Stomach smooth muscle (tissue), 2 donors: ENCODE results near the gene PRKG1.

Source experiments
- H3K27ac ChIP-seq: one replicate; pipeline ENCODE4 v1.7.0; 2013; ENCODE audit warnings: mild to moderate bottlenecking, low read length, inconsistent platforms
- H3K27me3 ChIP-seq, 2 donors: one replicate each; pipeline ENCODE4 v1.7.0; 2013; ENCODE audit warnings: low read length in 2 of 2; ENCODE audit not compliant: insufficient read depth in 2 of 2, control insufficient read depth in 1 of 2
- H3K36me3 ChIP-seq, 2 donors: one replicate each; pipeline ENCODE4 v1.7.0; 2013; ENCODE audit warnings: low read length in 2 of 2; ENCODE audit not compliant: control insufficient read depth in 2 of 2, insufficient read depth in 2 of 2
- H3K4me1 ChIP-seq: one replicate; pipeline ENCODE4 v1.7.0; 2013; ENCODE audit warnings: low read length; ENCODE audit not compliant: control insufficient read depth, insufficient read depth
- H3K4me3 ChIP-seq, 2 donors: one replicate each; pipeline ENCODE4 v1.7.0; 2013; ENCODE audit warnings: low read length in 2 of 2
- H3K9ac ChIP-seq, 2 donors: one replicate each; pipeline ENCODE4 v1.7.0; 2013; ENCODE audit warnings: low read length in 2 of 2, mild to moderate bottlenecking in 1 of 2
- H3K9me3 ChIP-seq, 2 donors: one replicate each; pipeline ENCODE4 v1.7.0; 2013; ENCODE audit warnings: low read length in 2 of 2; ENCODE audit not compliant: control insufficient read depth in 2 of 2
- donor health status: healthy.
- donor health status: Pancreatic carcinoma.

PRKG1 gene

DNA sequence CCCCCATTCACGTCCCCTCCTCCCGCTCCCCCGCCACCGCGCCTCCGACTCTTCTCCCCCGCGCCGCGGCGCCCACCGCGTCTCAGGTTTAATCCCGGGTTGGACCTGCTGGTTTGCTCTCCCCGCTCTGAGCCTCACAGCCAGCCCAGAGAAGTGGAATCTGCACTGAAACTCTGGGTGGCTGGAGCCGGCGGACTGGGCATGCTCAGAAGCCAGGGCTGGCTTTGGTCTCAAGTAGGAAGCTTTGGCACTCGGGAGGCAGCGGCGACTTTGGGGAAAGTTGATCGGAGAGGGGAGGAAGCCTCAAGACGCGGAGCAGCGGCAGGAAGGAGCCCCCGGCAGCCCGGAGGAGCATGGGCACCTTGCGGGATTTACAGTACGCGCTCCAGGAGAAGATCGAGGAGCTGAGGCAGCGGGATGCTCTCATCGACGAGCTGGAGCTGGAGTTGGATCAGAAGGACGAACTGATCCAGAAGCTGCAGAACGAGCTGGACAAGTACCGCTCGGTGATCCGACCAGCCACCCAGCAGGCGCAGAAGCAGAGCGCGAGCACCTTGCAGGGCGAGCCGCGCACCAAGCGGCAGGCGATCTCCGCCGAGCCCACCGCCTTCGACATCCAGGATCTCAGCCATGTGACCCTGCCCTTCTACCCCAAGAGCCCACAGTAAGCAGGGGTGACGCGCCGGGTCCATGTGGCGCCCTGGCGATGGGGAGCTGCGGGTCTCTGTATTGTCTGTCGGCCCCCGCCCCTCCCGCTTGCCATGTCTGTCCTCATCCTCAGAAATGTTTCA is at the start of gene PRKG1:
TSS of gene PRKG1 (plus strand) at position 250 of the 791 bp plus-strand sequence.
- Histone ChIP-seq H3K27ac (peak within 1 kb of the TSS; percentile 77), H3K27me3 (no peaks in the 10 kb centered on the region), H3K9ac (peak within 1 kb of the TSS; percentile 79 to 86), H3K9me3 (no peaks in the 10 kb centered on the region), H3K36me3 (no peaks in the 10 kb centered on the region), H3K4me1 (peaks cover 8% of the 10 kb centered on the region), H3K4me3 (peak within 1 kb of the TSS; percentile 94 to 96)

- H3K27ac ChIP-seq = no peak overlapping the region
- H3K9ac ChIP-seq = no peak overlapping the region
- no peaks in the 10 kb centered on the region for H3K36me3 ChIP-seq
- H3K27me3 ChIP-seq = no peaks in the 10 kb centered on the region
- H3K4me1 ChIP-seq = no peaks in the 10 kb centered on the region
- no peak overlapping the region for H3K4me3 ChIP-seq
- no peaks in the 10 kb centered on the region for H3K9me3 ChIP-seq
Measured at GRCh38 chr10:51028420-51028819, 45.9 kb upstream of the PRKG1 start.

GRCh38 chr10:51029172-51029641 is 45.1 kb upstream of the PRKG1 start:
- Histone ChIP-seq H3K27me3 (no peaks in the 10 kb centered on the region), H3K9me3 (no peaks in the 10 kb centered on the region), H3K27ac (no peak overlapping the region), H3K4me1 (no peaks in the 10 kb centered on the region), H3K4me3 (no peak overlapping the region), H3K36me3 (no peaks in the 10 kb centered on the region), H3K9ac (no peak overlapping the region)

GRCh38 chr10:51030480-51030879 is 43.8 kb upstream of the PRKG1 start:
- no peak overlapping the region for H3K27ac ChIP-seq
- H3K9ac ChIP-seq = no peak overlapping the region
- H3K4me3 ChIP-seq = no peak overlapping the region
- H3K27me3 ChIP-seq = no peaks in the 10 kb centered on the region
- H3K36me3 ChIP-seq = no peaks in the 10 kb centered on the region
- no peaks in the 10 kb centered on the region for H3K4me1 ChIP-seq
- H3K9me3 ChIP-seq = no peaks in the 10 kb centered on the region

DNA sequence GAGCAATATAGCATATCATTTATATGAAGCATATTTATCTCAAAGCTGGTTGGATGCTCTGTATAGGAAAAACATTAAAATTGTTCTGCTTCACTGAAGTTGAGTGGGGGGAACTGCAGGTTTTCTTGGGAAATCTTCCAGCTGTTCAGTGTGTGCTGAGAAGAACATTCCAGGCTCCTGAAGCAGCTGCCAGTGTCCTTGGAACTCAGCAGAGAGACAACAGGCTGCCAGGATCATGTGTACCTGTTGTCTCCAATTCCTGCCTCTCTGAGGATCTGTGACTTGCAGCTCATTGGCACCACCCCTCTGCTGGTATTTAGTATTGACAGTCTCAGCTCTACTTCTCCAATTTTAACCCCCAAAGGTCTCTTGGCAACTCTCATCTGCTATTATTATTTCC is 42.3 kb upstream of the PRKG1 start:
- H3K27me3 ChIP-seq = no peaks in the 10 kb centered on the region
- H3K36me3 ChIP-seq = no peaks in the 10 kb centered on the region
- H3K4me3 ChIP-seq = no peak overlapping the region
- no peaks in the 10 kb centered on the region for H3K9me3 ChIP-seq
- H3K27ac ChIP-seq = no peak overlapping the region
- no peak overlapping the region for H3K9ac ChIP-seq
- H3K4me1 ChIP-seq = no peaks in the 10 kb centered on the region

- no peaks in the 10 kb centered on the region for H3K9me3 ChIP-seq
- H3K9ac ChIP-seq = no peak overlapping the region
- H3K27me3 ChIP-seq = no peaks in the 10 kb centered on the region
- no peaks in the 10 kb centered on the region for H3K4me1 ChIP-seq
- H3K27ac ChIP-seq = no peak overlapping the region
- no peak overlapping the region for H3K4me3 ChIP-seq
- H3K36me3 ChIP-seq = no peaks in the 10 kb centered on the region
Measured at GRCh38 chr10:51034769-51035168, 39.5 kb upstream of the PRKG1 start.

GRCh38 chr10:51035344-51035743 is 38.9 kb upstream of the PRKG1 start:
- Histone ChIP-seq H3K27ac (no peak overlapping the region), H3K27me3 (no peaks in the 10 kb centered on the region), H3K36me3 (no peaks in the 10 kb centered on the region), H3K4me3 (no peak overlapping the region), H3K9ac (no peak overlapping the region), H3K4me1 (no peaks in the 10 kb centered on the region), H3K9me3 (no peaks in the 10 kb centered on the region)

- H3K27ac ChIP-seq = no peak overlapping the region
Measured at GRCh38 chr10:51045871-51046270, 28.4 kb upstream of the PRKG1 start.

DNA sequence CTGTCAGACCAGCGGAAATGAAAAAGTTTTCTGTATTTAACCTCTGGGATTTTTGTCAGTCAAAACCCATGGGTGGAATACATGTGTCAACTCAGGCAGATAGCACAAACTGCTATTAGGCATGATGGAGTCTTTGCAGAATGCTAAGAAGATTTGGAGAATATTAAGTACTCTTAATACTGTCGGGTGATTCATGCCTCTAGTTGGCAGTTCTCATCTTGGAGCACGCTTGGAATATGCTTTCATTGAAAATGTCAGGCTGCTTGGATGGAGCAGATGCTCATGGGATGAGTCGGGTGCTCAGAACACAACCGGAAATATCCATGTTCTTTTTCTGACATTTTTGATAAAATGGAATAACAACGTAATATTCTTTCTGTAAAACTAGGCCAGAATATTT is 27.6 kb upstream of the PRKG1 start:
- Histone ChIP-seq H3K27ac (no peak overlapping the region), H3K9me3 (no peaks in the 10 kb centered on the region), H3K4me1 (no peaks in the 10 kb centered on the region), H3K9ac (no peak overlapping the region), H3K27me3 (no peaks in the 10 kb centered on the region), H3K4me3 (no peak overlapping the region), H3K36me3 (no peaks in the 10 kb centered on the region)

More at GRCh38 chr10:51045871-51046270, 28.4 kb upstream of the PRKG1 start:
- Histone ChIP-seq H3K9me3 (no peaks in the 10 kb centered on the region), H3K4me3 (no peak overlapping the region), H3K9ac (no peak overlapping the region), H3K4me1 (no peaks in the 10 kb centered on the region), H3K36me3 (no peaks in the 10 kb centered on the region), H3K27me3 (no peaks in the 10 kb centered on the region)

DNA sequence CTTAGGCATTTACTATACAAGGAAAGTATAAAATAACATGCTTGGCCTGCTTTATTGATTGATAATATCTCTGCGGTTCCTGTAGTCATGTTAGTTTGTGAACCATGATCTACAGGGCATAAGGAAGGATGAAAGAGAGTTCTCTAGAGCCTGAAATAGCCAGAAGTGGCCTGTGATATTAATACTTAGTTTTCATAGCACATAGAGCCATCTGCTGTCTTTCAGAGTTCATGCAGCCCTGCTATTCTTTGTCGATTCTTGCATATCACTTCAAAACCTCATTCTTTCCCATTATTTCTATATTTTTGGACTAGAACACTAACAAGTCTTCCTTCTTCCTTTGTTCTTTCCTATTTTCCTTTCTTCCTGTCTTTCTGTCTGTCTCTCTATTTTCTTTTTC is 26.4 kb upstream of the PRKG1 start:
- Histone ChIP-seq H3K27ac (no peak overlapping the region), H3K27me3 (no peaks in the 10 kb centered on the region), H3K4me3 (no peak overlapping the region), H3K9ac (no peak overlapping the region), H3K4me1 (no peaks in the 10 kb centered on the region), H3K36me3 (no peaks in the 10 kb centered on the region), H3K9me3 (no peaks in the 10 kb centered on the region)

GRCh38 chr10:51048792-51049191 is 25.5 kb upstream of the PRKG1 start:
- H3K9me3 ChIP-seq = no peaks in the 10 kb centered on the region
- no peak overlapping the region for H3K9ac ChIP-seq
- no peaks in the 10 kb centered on the region for H3K4me1 ChIP-seq
- H3K4me3 ChIP-seq = no peak overlapping the region
- H3K27me3 ChIP-seq = no peaks in the 10 kb centered on the region
- no peaks in the 10 kb centered on the region for H3K36me3 ChIP-seq
- no peak overlapping the region for H3K27ac ChIP-seq
